GM12878 (cell line): ENCODE data around the gene GLS. TPM values are rescaled to one million over a fixed set of nuclear protein-coding genes. Genes with fewer than 3 reads are reported as not detected.

Experiments used
- ATAC-seq: fragments of 200-7000 bp; cut with Tn5 transposase; 3 replicates; pipeline ENCODE4 v1.9.1; 2020; ENCODE audit warnings: mild to moderate bottlenecking, moderate library complexity
- BruUV-seq: library from RNA; stranded (reverse); fragments of 400-500 nt; replicated peaks from 2 replicates; lab custom pipeline; 2021; lab: Mats Ljungman, UMichigan
- CTCF ChIA-PET: fragments of 300-600 bp; sonication (Branson Sonifier 250); formaldehyde crosslinking; extraction: SDS; loops from one replicate; lab custom pipeline; 2021; ENCODE audit warnings: inconsistent platforms; lab: Yijun Ruan, JAX
- POLR2A ChIA-PET: fragments of 350-600 bp; formaldehyde crosslinking; extraction: SDS; loops from one replicate; lab custom pipeline; 2021; ENCODE audit warnings: inconsistent platforms; lab: Charles Lee
- RAD21 ChIA-PET: fragments of 300-600 bp; sonication (Branson Sonifier 250); formaldehyde crosslinking; loops from one replicate; lab custom pipeline; 2023; ENCODE audit warnings: antibody characterized with exemption; ENCODE audit not compliant: unreplicated experiment; lab: Charles Lee
- SMC1A ChIA-PET: fragments of 300-600 bp; sonication (Branson Sonifier 250); formaldehyde crosslinking; loops from one replicate; lab custom pipeline; 2023; ENCODE audit not compliant: unreplicated experiment, uncharacterized antibody; lab: Charles Lee
- DNase-seq: peaks from one replicate; pipeline ENCODE4 v3.0.0-alpha.2; 2011; ENCODE audit warnings: low read depth, low spot score
- FAIRE-seq: peaks from 3 replicates; lab custom pipeline; 2011; peaks lifted over from hg19 to GRCh38; lab: Jason Lieb, UNC
- H2AFZ ChIP-seq: 2 replicates; pipeline ENCODE4 v1.6.0; 2011; ENCODE audit warnings: low read depth, low read length, control low read depth; ENCODE audit not compliant: control insufficient read depth
- H3K27ac ChIP-seq: 2 replicates; pipeline ENCODE4 v1.5.1; 2011; ENCODE audit warnings: control low read depth; ENCODE audit not compliant: control insufficient read depth, insufficient read depth
- H3K27me3 ChIP-seq, 2 experiments: replicated peaks in 1 of 2; 2 replicates each; pipeline versions ENCODE4 v1.6.0 to v1.6.1; 2011; ENCODE audit warnings: low read length in 1 of 2; ENCODE audit not compliant: control insufficient read depth in 2 of 2, insufficient read depth in 2 of 2
- H3K36me3 ChIP-seq, 2 experiments: 2 replicates each; pipeline ENCODE4 v1.5.1; 2011; ENCODE audit warnings: low read length in 1 of 2; ENCODE audit not compliant: control insufficient read depth in 2 of 2, insufficient read depth in 2 of 2
- H3K4me1 ChIP-seq: 2 replicates; pipeline ENCODE4 v1.6.1; 2011; ENCODE audit warnings: mild to moderate bottlenecking, low read length, moderate library complexity, mixed read lengths; ENCODE audit not compliant: control insufficient read depth, insufficient read depth
- H3K4me2 ChIP-seq: 2 replicates; pipeline ENCODE4 v1.6.0; 2011; ENCODE audit warnings: control low read depth; ENCODE audit not compliant: control insufficient read depth, insufficient read depth
- H3K4me3 ChIP-seq: fragments of 200-600 bp; sonication (generic); 2 replicates; pipeline ENCODE4 v1.5.1; 2016
- H3K79me2 ChIP-seq: 2 replicates; pipeline ENCODE4 v1.6.0; 2011; ENCODE audit warnings: low read length; ENCODE audit not compliant: control insufficient read depth, insufficient read depth
- H3K9ac ChIP-seq: 2 replicates; pipeline ENCODE4 v1.8.0; 2011; ENCODE audit warnings: low read length, control low read depth, mixed read lengths; ENCODE audit not compliant: control insufficient read depth, insufficient read depth
- H3K9me3 ChIP-seq: replicated peaks from 3 replicates; pipeline ENCODE4 v1.5.1; 2011; ENCODE audit warnings: mild to moderate bottlenecking, low read length; ENCODE audit not compliant: control insufficient read depth, insufficient read depth
- H4K20me1 ChIP-seq: 2 replicates; pipeline ENCODE4 v1.6.0; 2011; ENCODE audit not compliant: control insufficient read depth, insufficient read depth
- BHLHE40 ChIP-seq, 2 experiments: fragments of 450-650 bp in 1 of 2; IDR thresholded peaks; 2 replicates each; pipeline ENCODE4 v1.6.1; 2011 to 2017; ENCODE audit warnings: low read depth in 2 of 2, borderline replicate concordance in 1 of 2, improper control_type of control experiment in 1 of 2, low read length in 1 of 2, mild to moderate bottlenecking in 1 of 2
- CHD4 ChIP-seq: fragments of 200-600 bp; sonication (generic); IDR thresholded peaks from 2 replicates; pipeline ENCODE4 v1.6.1; 2016; ENCODE audit warnings: mild to moderate bottlenecking
- RCOR1 ChIP-seq: conservative IDR thresholded peaks from 2 replicates; pipeline ENCODE4 v1.6.1; 2012; ENCODE audit warnings: low read depth, low read length, improper control_type of control experiment
- WRNIP1 ChIP-seq: IDR thresholded peaks from 2 replicates; pipeline ENCODE4 v1.6.1; 2011; ENCODE audit warnings: low read depth, low read length, improper control_type of control experiment, borderline replicate concordance
- WGBS: methylation state at CpG from one replicate; pipeline ENCODE4 v1.1.6; 2016; ENCODE audit warnings: low lambda C conversion rate; ENCODE audit not compliant: insufficient replicate concordance, insufficient coverage; ENCODE audit errors: missing lambda C conversion rate; 5-methylcytosine and 5-hydroxymethylcytosine counted together
- in situ Hi-C: fragments of 300-500 bp; cut with MboI; formaldehyde crosslinking; loops from 9 replicates; pipeline ENCODE4 v1.14.3; 2018; ENCODE audit warnings: mixed read lengths
- intact Hi-C: fragments of 100-400 bp; cut with micrococcal nuclease; formaldehyde crosslinking; loops from one replicate; pipeline ENCODE4 v1.14.2; 2022; ENCODE audit not compliant: unreplicated experiment
- polyA plus RNA-seq, 11 experiments: library from polyadenylated mRNA; depleted of rRNA in 4 of 11; unstranded in 6 of 11; stranded (reverse) in 5 of 11; fragments of >200 nt; fragmentation: Nextera tagmentation in 4 of 11; fragmentation: Illumina TruSeq in 1 of 11; extraction: Ambion mirVana in 4 of 11; extraction: Trizol in 1 of 11; gene quantifications; 1 replicate in 1 of 11; 2 replicates in 10 of 11; pipeline versions ENCODE4 v1.2.1 to v1.2.3, GENCODE V29; 2011 to 2016; ENCODE audit warnings: inconsistent platforms in 2 of 11, missing spikeins in 2 of 11, low read depth in 1 of 11
- total RNA-seq, 4 experiments: library from RNA; depleted of rRNA in 3 of 4; stranded (reverse); fragments of >200 nt in 3 of 4; fragmentation: Illumina TruSeq in 1 of 4; extraction: Trizol in 1 of 4; gene quantifications; 2 replicates each; pipeline versions ENCODE4 v1.2.1 to v1.2.3, GENCODE V29; 2013 to 2021
- TF ChIP-seq, protein P1 (sequence below): fragments of 450-650 bp; IDR thresholded peaks from 2 replicates; pipeline ENCODE4 v1.6.1; 2016; ENCODE audit warnings: mild to moderate bottlenecking
- TF ChIP-seq, protein P2 (sequence below): fragments of 450-650 bp; IDR thresholded peaks from 2 replicates; pipeline ENCODE4 v1.6.1; 2014; ENCODE audit warnings: mild to moderate bottlenecking

GLS gene
- total and polyA plus RNA-seq, 10 of the 15 experiments (the other 5 are each of a cell fraction or from before 2014, with no cell fraction given): 15.7 to 145 (median 70.8) TPM

DNA sequence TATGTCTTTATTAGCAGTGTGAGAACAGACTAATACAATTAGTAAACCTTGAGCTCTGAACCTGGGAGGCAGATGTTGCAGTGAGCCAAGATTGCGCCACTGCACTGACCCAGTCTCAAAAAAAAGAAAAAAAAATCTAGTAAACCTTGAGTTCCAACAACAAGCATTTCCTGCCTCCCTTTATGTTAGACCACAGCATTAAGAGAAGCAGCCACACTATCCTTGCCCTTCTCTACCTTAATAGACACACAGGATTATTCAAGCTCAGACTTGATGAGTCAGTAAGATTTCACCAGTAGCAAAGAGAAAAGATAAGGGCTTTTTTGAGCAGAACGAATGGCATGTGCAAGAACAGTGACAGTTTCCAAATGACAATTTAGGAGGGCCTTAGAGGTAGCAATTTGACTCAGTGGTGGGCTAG, 18.0 kb upstream of the GLS start:
- Histone ChIP-seq H3K79me2 (no peaks in the 10 kb centered on the region), H3K9ac (no peak overlapping the region), H4K20me1 (no peaks in the 10 kb centered on the region), H3K9me3 (no peaks in the 10 kb centered on the region), H3K36me3 (no peaks in the 10 kb centered on the region), H3K27me3 (no peaks in the 10 kb centered on the region), H3K4me3 (no peak overlapping the region), H3K27ac (no peak overlapping the region), H3K4me1 (no peaks in the 10 kb centered on the region)
- CTCF ChIA-PET: interaction anchor here (2.1 kb wide), 1 partner anchor 12 kb away, joined by 10 read pairs; no protein-coding TSS in a partner anchor
- no peak for DNase-seq
- no peak for ATAC-seq
- POLR2A ChIA-PET: no interaction called here
- in situ Hi-C loops: no loop called here
- BruUV-seq: no TSS peak
- SMC1A ChIA-PET: interaction anchor here (1.3 to 1.4 kb wide), 2 partner anchors 13 to 101 kb away, joined by 3 to 6 read pairs; no protein-coding TSS in a partner anchor
- TF ChIP-seq RCOR1 (no peak), WRNIP1 (no peak), BHLHE40 (IDR thresholded peaks at IDR 0.05; ENCODE audit: borderline replicate concordance in 1 of 2, low read depth in 2 of 2, low read length in 1 of 2) (no peak), CHD4 (no peak)
- TF ChIP-seq, protein P1, sequence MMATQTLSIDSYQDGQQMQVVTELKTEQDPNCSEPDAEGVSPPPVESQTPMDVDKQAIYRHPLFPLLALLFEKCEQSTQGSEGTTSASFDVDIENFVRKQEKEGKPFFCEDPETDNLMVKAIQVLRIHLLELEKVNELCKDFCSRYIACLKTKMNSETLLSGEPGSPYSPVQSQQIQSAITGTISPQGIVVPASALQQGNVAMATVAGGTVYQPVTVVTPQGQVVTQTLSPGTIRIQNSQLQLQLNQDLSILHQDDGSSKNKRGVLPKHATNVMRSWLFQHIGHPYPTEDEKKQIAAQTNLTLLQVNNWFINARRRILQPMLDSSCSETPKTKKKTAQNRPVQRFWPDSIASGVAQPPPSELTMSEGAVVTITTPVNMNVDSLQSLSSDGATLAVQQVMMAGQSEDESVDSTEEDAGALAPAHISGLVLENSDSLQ: no peak
- TF ChIP-seq, protein P2, sequence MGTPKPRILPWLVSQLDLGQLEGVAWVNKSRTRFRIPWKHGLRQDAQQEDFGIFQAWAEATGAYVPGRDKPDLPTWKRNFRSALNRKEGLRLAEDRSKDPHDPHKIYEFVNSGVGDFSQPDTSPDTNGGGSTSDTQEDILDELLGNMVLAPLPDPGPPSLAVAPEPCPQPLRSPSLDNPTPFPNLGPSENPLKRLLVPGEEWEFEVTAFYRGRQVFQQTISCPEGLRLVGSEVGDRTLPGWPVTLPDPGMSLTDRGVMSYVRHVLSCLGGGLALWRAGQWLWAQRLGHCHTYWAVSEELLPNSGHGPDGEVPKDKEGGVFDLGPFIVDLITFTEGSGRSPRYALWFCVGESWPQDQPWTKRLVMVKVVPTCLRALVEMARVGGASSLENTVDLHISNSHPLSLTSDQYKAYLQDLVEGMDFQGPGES: no peak
- TF ChIP-seq, all 136 proteins: peak for 0
- FAIRE-seq: no peak
- Histone ChIP-seq H3K4me2 (no peak overlapping the region), H2AFZ (no peak overlapping the region)
- 47% methylated on average over 2 of the region's 2 CpGs for WGBS
- RAD21 ChIA-PET: interaction anchor here (1.2 kb wide), 1 partner anchor 12 kb away, joined by 4 read pairs; no protein-coding TSS in a partner anchor
- intact Hi-C loops: no loop called here
